ENCODE results near the gene SRSF2. TPM values are rescaled to one million over a fixed set of nuclear protein-coding genes. Genes with fewer than 3 reads are reported as not detected.
"Not testable (repeated sequence)": the region's sequence is repeated elsewhere in the genome, so short reads cannot be mapped to it uniquely, and the experiment has no call there.

Gene SRSF2
- total RNA-seq, 2 experiments from 2014 or later, result 376 to 384 TPM

- Mint-ChIP-seq H3K4me1 (peaks cover 9% of the 10 kb centered on the region), H3K4me3 (no peak overlapping the region), H3K27ac (no peak overlapping the region), H3K9me3 (no peaks in the 10 kb centered on the region), H3K27me3 (no peaks in the 10 kb centered on the region), H3K36me3 (no peaks in the 10 kb centered on the region)
- peak; percentile 42 for ATAC-seq (ENCODE audit: low read depth)
- POLR2A ChIA-PET, result no interaction called here
- DNase-seq, result no peak
Observed at GRCh38 chr17:76700617-76701470, 36.3 kb downstream of the SRSF2 start.

GRCh38 chr17:76700270-76700616 is 36.9 kb downstream of the SRSF2 start:
- H3K27ac Mint-ChIP-seq, result no peak overlapping the region
- no peak for DNase-seq
- peaks cover 13% of the 10 kb centered on the region for H3K4me1 Mint-ChIP-seq
- H3K4me3 Mint-ChIP-seq, result no peak overlapping the region
- peak; percentile 16 for ATAC-seq (ENCODE audit: low read depth)
- H3K27me3 Mint-ChIP-seq, result no peaks in the 10 kb centered on the region
- POLR2A ChIA-PET, result no interaction called here
- peaks cover 2% of the 10 kb centered on the region for H3K36me3 Mint-ChIP-seq
- H3K9me3 Mint-ChIP-seq, result no peaks in the 10 kb centered on the region

GRCh38 chr17:76698466-76698977 is 38.6 kb downstream of the SRSF2 start:
- not testable (repeated sequence) for H3K27me3 Mint-ChIP-seq, H3K9me3 Mint-ChIP-seq

GRCh38 chr17:76697702-76698465 is 39.2 kb downstream of the SRSF2 start:
- peaks cover 2% of the 10 kb centered on the region for H3K36me3 Mint-ChIP-seq
- no peak for ATAC-seq (ENCODE audit: low read depth)
- no peak overlapping the region for H3K27ac Mint-ChIP-seq
- peaks cover 13% of the 10 kb centered on the region for H3K4me1 Mint-ChIP-seq
- POLR2A ChIA-PET, result interaction anchor here (0.7 kb wide), 1 partner anchor 132 kb away, joined by 3 read pairs; no protein-coding TSS in a partner anchor
- no peak for DNase-seq
- no peak overlapping the region for H3K4me3 Mint-ChIP-seq
- H3K27me3 Mint-ChIP-seq, result no peaks in the 10 kb centered on the region
- H3K9me3 Mint-ChIP-seq, result no peaks in the 10 kb centered on the region

More at GRCh38 chr17:76698466-76698977, 38.6 kb downstream of the SRSF2 start:
- H3K4me3 Mint-ChIP-seq; H3K36me3 Mint-ChIP-seq; DNase-seq; ATAC-seq (ENCODE audit: low read depth); POLR2A ChIA-PET; H3K27ac Mint-ChIP-seq: not testable (repeated sequence)
- peaks cover 13% of the 10 kb centered on the region for H3K4me1 Mint-ChIP-seq

- POLR2A ChIA-PET, result interaction anchor here (0.7 kb wide), 1 partner anchor 131 kb away, joined by 3 read pairs; no protein-coding TSS in a partner anchor
- H3K9me3 Mint-ChIP-seq, result no peaks in the 10 kb centered on the region
- no peak for DNase-seq
- no peaks in the 10 kb centered on the region for H3K27me3 Mint-ChIP-seq
- H3K27ac Mint-ChIP-seq, result no peak overlapping the region
- ATAC-seq (ENCODE audit: low read depth), result no peak
- peaks cover 11% of the 10 kb centered on the region for H3K4me1 Mint-ChIP-seq
- peaks cover 2% of the 10 kb centered on the region for H3K36me3 Mint-ChIP-seq
- no peak overlapping the region for H3K4me3 Mint-ChIP-seq
Observed at GRCh38 chr17:76696763-76697701, 40.1 kb downstream of the SRSF2 start.

- no peaks in the 10 kb centered on the region for H3K27me3 Mint-ChIP-seq
- POLR2A ChIA-PET, result no interaction called here
- H3K27ac Mint-ChIP-seq, result no peak overlapping the region
- H3K4me1 Mint-ChIP-seq, result peaks cover 11% of the 10 kb centered on the region
- ATAC-seq (ENCODE audit: low read depth) (no peak), DNase-seq (no peak)
- no peak overlapping the region for H3K4me3 Mint-ChIP-seq
- H3K36me3 Mint-ChIP-seq, result peaks cover 2% of the 10 kb centered on the region
- no peaks in the 10 kb centered on the region for H3K9me3 Mint-ChIP-seq
Observed at GRCh38 chr17:76695059-76695831, 41.9 kb downstream of the SRSF2 start.

- DNase-seq (no peak), ATAC-seq (ENCODE audit: low read depth) (no peak)
- no peaks in the 10 kb centered on the region for H3K27me3 Mint-ChIP-seq
- no peak overlapping the region for H3K27ac Mint-ChIP-seq
- POLR2A ChIA-PET, result no interaction called here
- H3K36me3 Mint-ChIP-seq, result peaks cover 2% of the 10 kb centered on the region
- H3K4me3 Mint-ChIP-seq, result no peak overlapping the region
- no peaks in the 10 kb centered on the region for H3K9me3 Mint-ChIP-seq
- H3K4me1 Mint-ChIP-seq, result peaks cover 10% of the 10 kb centered on the region
Observed at GRCh38 chr17:76691379-76692191, 45.5 kb downstream of the SRSF2 start.

- POLR2A ChIA-PET, result interaction anchor here (0.5 kb wide), 1 partner anchor 12 kb away, joined by 4 read pairs; no protein-coding TSS in a partner anchor
- H3K36me3 Mint-ChIP-seq, result peaks cover 2% of the 10 kb centered on the region
- H3K4me1 Mint-ChIP-seq, result peaks cover 6% of the 10 kb centered on the region
- H3K4me3 Mint-ChIP-seq, result no peak overlapping the region
- no peak for DNase-seq
- no peaks in the 10 kb centered on the region for H3K9me3 Mint-ChIP-seq
- no peak overlapping the region for H3K27ac Mint-ChIP-seq
- ATAC-seq (ENCODE audit: low read depth), result no peak
- H3K27me3 Mint-ChIP-seq, result no peaks in the 10 kb centered on the region
Observed at GRCh38 chr17:76690596-76691280, 46.4 kb downstream of the SRSF2 start.

GRCh38 chr17:76689859-76690258 is 47.3 kb downstream of the SRSF2 start:
- H3K27ac Mint-ChIP-seq, result no peak overlapping the region
- no peaks in the 10 kb centered on the region for H3K4me1 Mint-ChIP-seq
- no peaks in the 10 kb centered on the region for H3K27me3 Mint-ChIP-seq
- no peaks in the 10 kb centered on the region for H3K36me3 Mint-ChIP-seq
- H3K9me3 Mint-ChIP-seq, result no peaks in the 10 kb centered on the region
- DNase-seq (no peak), ATAC-seq (ENCODE audit: low read depth) (no peak)
- H3K4me3 Mint-ChIP-seq, result no peak overlapping the region
- POLR2A ChIA-PET, result no interaction called here

- POLR2A ChIA-PET, result no interaction called here
- DNase-seq (no peak), ATAC-seq (ENCODE audit: low read depth) (no peak)
- no peaks in the 10 kb centered on the region for H3K4me1 Mint-ChIP-seq
- H3K27ac Mint-ChIP-seq, result no peak overlapping the region
- no peak overlapping the region for H3K4me3 Mint-ChIP-seq
- no peaks in the 10 kb centered on the region for H3K27me3 Mint-ChIP-seq
- H3K9me3 Mint-ChIP-seq, result no peaks in the 10 kb centered on the region
- no peaks in the 10 kb centered on the region for H3K36me3 Mint-ChIP-seq
Observed at GRCh38 chr17:76688165-76688622, 48.9 kb downstream of the SRSF2 start.

Data from activated naive CD8-positive, alpha-beta T cell treated with anti-CD3 and anti-CD28 coated beads, Interleukin-2, amount 10 ng/mL, durations not matched to agents 7 days and 5 days (primary cell).